Astrocyte (in vitro differentiated cells and primary cell): ENCODE measurements around the gene RAD51B.

Experiments
- EZH2 ChIP-seq: IDR thresholded peaks from 2 replicates; pipeline ENCODE4 v1.6.1; 2012; ENCODE audit warnings: mild to moderate bottlenecking, low read length, inconsistent platforms; ENCODE audit not compliant: insufficient read depth
- TF ChIP-seq, protein P1 (sequence below): IDR thresholded peaks from 2 replicates; pipeline ENCODE4 v1.5.1; 2011; ENCODE audit warnings: low read depth, mild to moderate bottlenecking, inconsistent platforms, low read length, moderate library complexity; ENCODE audit not compliant: insufficient read depth

DNA sequence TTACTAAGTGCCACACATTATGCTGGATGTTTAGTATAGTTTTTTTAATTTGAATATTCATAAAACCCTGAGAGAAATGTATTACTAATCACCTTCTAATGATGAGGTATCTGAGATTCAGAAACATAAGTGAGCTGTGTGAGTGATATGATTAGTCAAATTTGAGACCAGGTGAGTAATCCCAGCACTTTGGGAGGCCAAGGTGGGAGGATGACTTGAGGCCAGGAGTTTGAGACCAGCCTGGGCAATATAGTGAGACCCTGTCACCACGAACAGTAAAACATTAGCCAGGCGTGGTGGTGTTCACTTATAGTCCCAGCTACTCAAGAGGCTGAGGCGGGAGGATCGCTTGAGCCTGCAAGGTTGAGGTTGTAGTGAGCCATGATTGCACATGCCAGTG lies 438.4 kb downstream of the RAD51B start:
- TF ChIP-seq, protein P1, sequence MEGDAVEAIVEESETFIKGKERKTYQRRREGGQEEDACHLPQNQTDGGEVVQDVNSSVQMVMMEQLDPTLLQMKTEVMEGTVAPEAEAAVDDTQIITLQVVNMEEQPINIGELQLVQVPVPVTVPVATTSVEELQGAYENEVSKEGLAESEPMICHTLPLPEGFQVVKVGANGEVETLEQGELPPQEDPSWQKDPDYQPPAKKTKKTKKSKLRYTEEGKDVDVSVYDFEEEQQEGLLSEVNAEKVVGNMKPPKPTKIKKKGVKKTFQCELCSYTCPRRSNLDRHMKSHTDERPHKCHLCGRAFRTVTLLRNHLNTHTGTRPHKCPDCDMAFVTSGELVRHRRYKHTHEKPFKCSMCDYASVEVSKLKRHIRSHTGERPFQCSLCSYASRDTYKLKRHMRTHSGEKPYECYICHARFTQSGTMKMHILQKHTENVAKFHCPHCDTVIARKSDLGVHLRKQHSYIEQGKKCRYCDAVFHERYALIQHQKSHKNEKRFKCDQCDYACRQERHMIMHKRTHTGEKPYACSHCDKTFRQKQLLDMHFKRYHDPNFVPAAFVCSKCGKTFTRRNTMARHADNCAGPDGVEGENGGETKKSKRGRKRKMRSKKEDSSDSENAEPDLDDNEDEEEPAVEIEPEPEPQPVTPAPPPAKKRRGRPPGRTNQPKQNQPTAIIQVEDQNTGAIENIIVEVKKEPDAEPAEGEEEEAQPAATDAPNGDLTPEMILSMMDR, result no peak
- no peak for TF ChIP-seq EZH2
